Cardiac fibroblast (primary cell): Measurements from ENCODE around the gene KIZ.

Experiments
- DNase-seq, 2 donors: peaks; one replicate each; pipeline versions ENCODE4 v3.0.0 to v3.0.0-alpha.2; 2010; ENCODE audit warnings: low read depth in 2 of 2
- H3K4me3 ChIP-seq, 2 donors: replicated peaks in 1 of 2; 1 replicate in 1 of 2; 2 replicates in 1 of 2; pipeline ENCODE4 v1.5.1; 2011; ENCODE audit warnings: low read depth in 2 of 2, low read length in 2 of 2, mild to moderate bottlenecking in 2 of 2, moderate library complexity in 1 of 2
- TF ChIP-seq, protein P1 (sequence below): IDR thresholded peaks from one replicate; pipeline ENCODE4 v1.5.1; 2011; ENCODE audit warnings: low read depth, mild to moderate bottlenecking, low read length, inconsistent platforms

The KIZ gene

DNA sequence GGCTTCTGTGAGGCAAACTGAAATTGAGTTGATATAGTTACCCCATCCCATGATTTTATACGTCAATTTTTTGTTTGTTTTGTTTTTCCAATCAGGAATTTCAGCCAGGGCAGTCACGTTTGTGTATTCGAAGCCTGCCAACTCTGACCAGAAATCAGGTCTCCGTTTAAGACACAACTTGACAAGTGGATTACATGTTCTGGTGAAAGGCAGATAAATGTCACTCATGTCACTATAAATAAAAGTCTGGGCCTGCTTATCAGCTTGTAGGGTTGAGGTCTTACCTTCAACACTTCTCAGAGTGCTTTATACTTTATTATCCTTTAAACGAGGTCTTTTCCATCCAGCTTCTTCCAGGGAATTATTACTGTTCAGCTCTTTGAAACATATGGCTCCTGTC, 168.9 kb downstream of the KIZ start:
- DNase-seq, result no peak
- H3K4me3 ChIP-seq, result no peak overlapping the region
- TF ChIP-seq, protein P1, sequence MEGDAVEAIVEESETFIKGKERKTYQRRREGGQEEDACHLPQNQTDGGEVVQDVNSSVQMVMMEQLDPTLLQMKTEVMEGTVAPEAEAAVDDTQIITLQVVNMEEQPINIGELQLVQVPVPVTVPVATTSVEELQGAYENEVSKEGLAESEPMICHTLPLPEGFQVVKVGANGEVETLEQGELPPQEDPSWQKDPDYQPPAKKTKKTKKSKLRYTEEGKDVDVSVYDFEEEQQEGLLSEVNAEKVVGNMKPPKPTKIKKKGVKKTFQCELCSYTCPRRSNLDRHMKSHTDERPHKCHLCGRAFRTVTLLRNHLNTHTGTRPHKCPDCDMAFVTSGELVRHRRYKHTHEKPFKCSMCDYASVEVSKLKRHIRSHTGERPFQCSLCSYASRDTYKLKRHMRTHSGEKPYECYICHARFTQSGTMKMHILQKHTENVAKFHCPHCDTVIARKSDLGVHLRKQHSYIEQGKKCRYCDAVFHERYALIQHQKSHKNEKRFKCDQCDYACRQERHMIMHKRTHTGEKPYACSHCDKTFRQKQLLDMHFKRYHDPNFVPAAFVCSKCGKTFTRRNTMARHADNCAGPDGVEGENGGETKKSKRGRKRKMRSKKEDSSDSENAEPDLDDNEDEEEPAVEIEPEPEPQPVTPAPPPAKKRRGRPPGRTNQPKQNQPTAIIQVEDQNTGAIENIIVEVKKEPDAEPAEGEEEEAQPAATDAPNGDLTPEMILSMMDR, result no peak
